Stomach (tissue), 4 donors: ENCODE data around the gene NEUROG1.

Experiments
- EP300 ChIP-seq: sonication (generic); formaldehyde crosslinking; IDR thresholded peaks from one replicate; pipeline ENCODE4 v1.6.1; 2017; ENCODE audit warnings: antibody characterized with exemption
- POLR2A ChIP-seq, 4 donors: fragments of 450-650 bp; IDR thresholded peaks; one replicate each; pipeline ENCODE4 v1.6.1; 2016; ENCODE audit warnings: antibody characterized with exemption in 4 of 4, control low read depth in 2 of 4, mild to moderate bottlenecking in 1 of 4, moderate library complexity in 1 of 4
- POLR2AphosphoS5 ChIP-seq, 3 donors: sonication (generic); formaldehyde crosslinking; IDR thresholded peaks; one replicate each; pipeline ENCODE4 v1.6.1; 2016; ENCODE audit warnings: antibody characterized with exemption in 3 of 3
- TF ChIP-seq, protein P1 (sequence below), 7 experiments: fragments of 450-650 bp in 4 of 7; fragments of 200-600 bp in 3 of 7; sonication (generic) in 3 of 7; IDR thresholded peaks; one replicate each; pipeline ENCODE4 v1.5.1; 2016 to 2019; ENCODE audit warnings: antibody characterized with exemption in 7 of 7, control low read depth in 2 of 7, mild to moderate bottlenecking in 1 of 7

DNA sequence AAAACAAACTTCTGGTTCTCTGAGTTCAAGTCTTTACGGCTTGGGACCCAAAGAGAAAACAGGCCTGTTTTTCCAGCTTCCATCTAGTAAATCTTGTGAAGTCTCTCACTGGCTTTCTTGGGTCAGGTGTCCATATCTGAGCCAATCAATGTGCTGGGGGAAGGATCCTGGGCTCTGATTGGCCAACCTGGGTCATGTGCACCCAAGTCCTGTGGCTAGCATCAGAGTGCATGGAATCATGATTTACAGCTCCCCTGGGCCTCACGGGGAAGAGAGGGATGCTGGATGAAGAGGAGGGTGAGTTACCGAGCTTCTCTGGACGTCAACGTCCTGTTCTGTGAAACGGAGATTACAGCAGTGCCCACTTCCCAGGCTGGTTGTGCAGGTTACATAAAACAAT, 23.6 kb upstream of the NEUROG1 start:
- TF ChIP-seq, protein P1, sequence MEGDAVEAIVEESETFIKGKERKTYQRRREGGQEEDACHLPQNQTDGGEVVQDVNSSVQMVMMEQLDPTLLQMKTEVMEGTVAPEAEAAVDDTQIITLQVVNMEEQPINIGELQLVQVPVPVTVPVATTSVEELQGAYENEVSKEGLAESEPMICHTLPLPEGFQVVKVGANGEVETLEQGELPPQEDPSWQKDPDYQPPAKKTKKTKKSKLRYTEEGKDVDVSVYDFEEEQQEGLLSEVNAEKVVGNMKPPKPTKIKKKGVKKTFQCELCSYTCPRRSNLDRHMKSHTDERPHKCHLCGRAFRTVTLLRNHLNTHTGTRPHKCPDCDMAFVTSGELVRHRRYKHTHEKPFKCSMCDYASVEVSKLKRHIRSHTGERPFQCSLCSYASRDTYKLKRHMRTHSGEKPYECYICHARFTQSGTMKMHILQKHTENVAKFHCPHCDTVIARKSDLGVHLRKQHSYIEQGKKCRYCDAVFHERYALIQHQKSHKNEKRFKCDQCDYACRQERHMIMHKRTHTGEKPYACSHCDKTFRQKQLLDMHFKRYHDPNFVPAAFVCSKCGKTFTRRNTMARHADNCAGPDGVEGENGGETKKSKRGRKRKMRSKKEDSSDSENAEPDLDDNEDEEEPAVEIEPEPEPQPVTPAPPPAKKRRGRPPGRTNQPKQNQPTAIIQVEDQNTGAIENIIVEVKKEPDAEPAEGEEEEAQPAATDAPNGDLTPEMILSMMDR (IDR thresholded peaks at IDR 0.05) = no peak
- TF ChIP-seq EP300 = no peak
- TF ChIP-seq POLR2AphosphoS5 (IDR thresholded peaks at IDR 0.05) = no peak
- TF ChIP-seq POLR2A (IDR thresholded peaks at IDR 0.05) = no peak
